Trophoblast cell (in vitro differentiated cells and primary cell): ENCODE results near the gene MCM3AP.
A peak's percentile ranks its signal among the peaks of the same experiment; 100 is the strongest.
"Not testable (repeated sequence)": the region's sequence is repeated elsewhere in the genome, so short reads cannot be mapped to it uniquely, and the experiment has no call there.

Experiments used
- DNase-seq, 2 donors: peaks; one replicate each; pipeline ENCODE4 v3.0.0-alpha.2; 2016
- H2AFZ ChIP-seq: 2 replicates; pipeline ENCODE4 v1.6.1; 2013; ENCODE audit warnings: low read length, moderate library complexity, mild to moderate bottlenecking; ENCODE audit not compliant: insufficient read depth, poor library complexity
- H2AK5ac ChIP-seq: 2 replicates; pipeline ENCODE4 v1.6.1; 2013; ENCODE audit warnings: mild to moderate bottlenecking, low read length
- H2BK120ac ChIP-seq: 2 replicates; pipeline ENCODE4 v1.6.1; 2013; ENCODE audit warnings: low read length, mild to moderate bottlenecking, moderate library complexity; ENCODE audit not compliant: insufficient read depth, poor library complexity
- H2BK12ac ChIP-seq: 2 replicates; pipeline ENCODE4 v1.6.1; 2013; ENCODE audit warnings: mild to moderate bottlenecking, low read length, moderate library complexity
- H2BK5ac ChIP-seq: 2 replicates; pipeline ENCODE4 v1.6.1; 2013; ENCODE audit warnings: low read length, low read depth, moderate library complexity, mild to moderate bottlenecking; ENCODE audit not compliant: poor library complexity
- H3K14ac ChIP-seq: 2 replicates; pipeline ENCODE4 v1.6.1; 2013; ENCODE audit warnings: mild to moderate bottlenecking, low read length
- H3K18ac ChIP-seq: 2 replicates; pipeline ENCODE4 v1.6.1; 2013; ENCODE audit warnings: mild to moderate bottlenecking, low read length
- H3K23ac ChIP-seq: 2 replicates; pipeline ENCODE4 v1.6.1; 2013; ENCODE audit warnings: low read length
- H3K27ac ChIP-seq: 2 replicates; pipeline ENCODE4 v1.5.1; 2013; ENCODE audit warnings: low read depth, mild to moderate bottlenecking, inconsistent platforms, low read length, moderate library complexity
- H3K27me3 ChIP-seq: 2 replicates; pipeline ENCODE4 v1.6.1; 2013; ENCODE audit warnings: inconsistent platforms, mild to moderate bottlenecking, low read length, moderate library complexity; ENCODE audit not compliant: insufficient read depth
- H3K36me3 ChIP-seq, 2 experiments: 1 replicate in 1 of 2; 2 replicates in 1 of 2; pipeline ENCODE4 v1.6.1; 2013; ENCODE audit warnings: low read length in 2 of 2, mild to moderate bottlenecking in 2 of 2, moderate library complexity in 1 of 2; ENCODE audit not compliant: insufficient read depth in 2 of 2, control insufficient read depth in 1 of 2
- H3K4ac ChIP-seq: 2 replicates; pipeline ENCODE4 v1.6.1; 2013; ENCODE audit warnings: low read depth, mild to moderate bottlenecking, low read length, moderate library complexity
- H3K4me1 ChIP-seq, 2 experiments: 1 replicate in 1 of 2; 2 replicates in 1 of 2; pipeline ENCODE4 v1.6.1; 2013; ENCODE audit warnings: low read length in 2 of 2, mild to moderate bottlenecking in 2 of 2, moderate library complexity in 1 of 2; ENCODE audit not compliant: insufficient read depth in 2 of 2, control insufficient read depth in 1 of 2
- H3K4me2 ChIP-seq: 2 replicates; pipeline ENCODE4 v1.6.1; 2013; ENCODE audit warnings: inconsistent platforms, mild to moderate bottlenecking, low read length, moderate library complexity
- H3K4me3 ChIP-seq: 2 replicates; pipeline ENCODE4 v1.5.1; 2013; ENCODE audit warnings: mild to moderate bottlenecking, low read depth, low read length, inconsistent platforms
- H3K79me1 ChIP-seq: one replicate; pipeline ENCODE4 v1.6.1; 2013; ENCODE audit warnings: low read length
- H3K79me2 ChIP-seq: 2 replicates; pipeline ENCODE4 v1.6.1; 2013; ENCODE audit warnings: low read length, mild to moderate bottlenecking; ENCODE audit not compliant: control insufficient read depth, insufficient read depth, poor library complexity
- H3K9ac ChIP-seq: 2 replicates; pipeline ENCODE4 v1.6.1; 2013; ENCODE audit warnings: mild to moderate bottlenecking, low read length
- H3K9me3 ChIP-seq: 2 replicates; pipeline ENCODE4 v1.6.1; 2013; ENCODE audit warnings: low read depth, mild to moderate bottlenecking, control low read depth, inconsistent platforms, low read length; ENCODE audit not compliant: insufficient read depth
- H4K12ac ChIP-seq: 2 replicates; pipeline ENCODE4 v1.6.1; 2013; ENCODE audit warnings: low read depth, mild to moderate bottlenecking, low read length, moderate library complexity
- H4K8ac ChIP-seq: 2 replicates; pipeline ENCODE4 v1.6.1; 2013; ENCODE audit warnings: low read depth, mild to moderate bottlenecking, low read length, moderate library complexity
- H4K91ac ChIP-seq: one replicate; pipeline ENCODE4 v1.6.1; 2013; ENCODE audit warnings: low read depth, mild to moderate bottlenecking, low read length, moderate library complexity
- WGBS: extraction: QIAGEN DNeasy Blood & Tissue Kit; methylation state at CpG from one replicate; pipeline ENCODE4 v1.1.7; 2013; ENCODE audit warnings: missing lambda C conversion rate; ENCODE audit not compliant: insufficient read length, insufficient coverage; ENCODE audit errors: extremely low coverage; 5-methylcytosine and 5-hydroxymethylcytosine counted together

MCM3AP gene

GRCh38 chr21:46226920-46227599, 58.4 kb downstream of the MCM3AP start:
- no peak overlapping the region for H4K8ac ChIP-seq

DNA sequence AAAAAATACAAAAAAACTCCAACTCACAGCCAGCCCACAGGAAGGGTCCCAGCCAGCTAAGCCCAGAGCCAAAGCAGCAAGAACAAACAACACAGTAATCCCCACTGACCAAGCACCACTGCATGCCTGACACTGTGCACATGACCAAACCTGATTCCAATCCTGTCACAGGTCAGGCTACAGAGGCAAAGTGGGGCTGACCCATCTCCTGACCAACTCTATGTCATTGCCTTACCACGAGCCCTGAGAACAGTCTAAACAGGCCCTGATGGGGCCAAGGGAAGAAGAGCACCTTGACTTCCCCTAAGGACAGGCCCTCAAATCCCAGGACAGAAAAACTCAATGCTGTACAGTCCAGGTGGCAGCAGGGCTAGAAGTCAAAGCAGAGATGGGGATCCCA, 59.3 kb downstream of the MCM3AP start:
- Histone ChIP-seq H4K12ac (no peak overlapping the region), H3K27ac (no peak overlapping the region), H3K79me2 (peaks cover 20% of the 10 kb centered on the region), H4K91ac (no peak overlapping the region), H3K4me3 (no peak overlapping the region), H3K9me3 (peaks cover 7% of the 10 kb centered on the region), H3K4ac (peak overlapping the region; percentile 77), H3K14ac (no peak overlapping the region), H3K4me2 (peak overlapping the region; percentile 42), H2BK12ac (no peak overlapping the region), H4K8ac (no peak overlapping the region), H3K4me1 (peaks cover 15 to 19% of the 10 kb centered on the region in 2 experiments), H3K36me3 (peaks cover 23 to 25% of the 10 kb centered on the region in 2 experiments), H3K9ac (no peak overlapping the region), H2AK5ac (peak overlapping the region; percentile 9), H2BK120ac (no peak overlapping the region), H3K23ac (no peak overlapping the region), H3K79me1 (peaks cover 13% of the 10 kb centered on the region), H3K27me3 (no peaks in the 10 kb centered on the region), H2AFZ (no peak overlapping the region), H3K18ac (no peak overlapping the region), H2BK5ac (no peak overlapping the region)
- WGBS = no CpG with 5 or more reads among the region's 1 CpG
- no peak for DNase-seq

More at GRCh38 chr21:46226920-46227599, 58.4 kb downstream of the MCM3AP start:
- Histone ChIP-seq H4K91ac (no peak overlapping the region), H2BK12ac (no peak overlapping the region), H3K23ac (no peak overlapping the region), H3K79me2 (peaks cover 20% of the 10 kb centered on the region), H3K79me1 (peaks cover 13% of the 10 kb centered on the region), H2AFZ (no peak overlapping the region), H3K4me1 (peaks cover 15 to 19% of the 10 kb centered on the region in 2 experiments), H3K9ac (peak overlapping the region; percentile 71), H2BK120ac (no peak overlapping the region), H3K4me3 (peak overlapping the region; percentile 64), H4K12ac (no peak overlapping the region), H3K4ac (peak overlapping the region; percentile 37), H3K36me3 (peaks cover 18% of the 10 kb centered on the region in 2 experiments), H3K9me3 (peaks cover 8% of the 10 kb centered on the region), H3K27me3 (no peaks in the 10 kb centered on the region), H3K4me2 (peak overlapping the region; percentile 94), H3K27ac (no peak overlapping the region), H3K18ac (no peak overlapping the region), H2AK5ac (no peak overlapping the region), H2BK5ac (no peak overlapping the region), H3K14ac (no peak overlapping the region)
- DNase-seq = peak in 1 of 2 donors; percentile 58
- WGBS = no CpG with 5 or more reads among the region's 4 CpGs

DNA sequence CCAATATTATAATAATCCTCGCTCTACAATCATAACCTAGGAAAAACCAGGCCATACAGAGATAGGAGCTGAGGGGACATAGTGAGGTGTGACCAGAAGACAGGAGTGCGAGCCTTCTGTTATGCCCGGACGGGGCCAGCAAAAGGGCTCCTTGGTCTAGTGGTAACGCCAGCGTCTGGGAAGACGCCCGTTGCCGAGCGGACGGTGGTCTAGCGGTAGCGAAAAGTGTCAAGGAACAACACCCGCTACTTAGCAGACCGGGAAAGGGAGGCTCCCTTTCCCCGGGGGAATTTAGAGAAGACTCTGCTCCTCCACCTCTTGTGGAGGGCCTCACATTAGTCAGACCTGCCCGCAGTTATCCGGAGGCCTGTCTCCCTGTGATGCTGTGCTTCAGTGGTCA, 61.8 kb downstream of the MCM3AP start:
- not testable (repeated sequence) for H3K27ac ChIP-seq, H3K4me3 ChIP-seq, H4K12ac ChIP-seq, H3K23ac ChIP-seq, DNase-seq, H4K91ac ChIP-seq, H3K9me3 ChIP-seq, H3K14ac ChIP-seq, H2AFZ ChIP-seq, H3K27me3 ChIP-seq, H3K4me2 ChIP-seq, H2BK5ac ChIP-seq, H4K8ac ChIP-seq, H3K4ac ChIP-seq, H2BK12ac ChIP-seq, H3K18ac ChIP-seq, H3K9ac ChIP-seq, H2BK120ac ChIP-seq, H3K79me1 ChIP-seq, H2AK5ac ChIP-seq
- WGBS = no CpG with 5 or more reads among the region's 18 CpGs
- Histone ChIP-seq H3K79me2 (peaks cover 16% of the 10 kb centered on the region), H3K36me3 (peaks cover 46 to 47% of the 10 kb centered on the region in 2 experiments), H3K4me1 (peaks cover 13 to 21% of the 10 kb centered on the region in 2 experiments)

GRCh38 chr21:46223217-46223616, 62.2 kb downstream of the MCM3AP start:
- H3K4ac ChIP-seq = peak overlapping the region; percentile 74
- peak overlapping the region; percentile 25 for H3K18ac ChIP-seq
- no peak overlapping the region for H3K27ac ChIP-seq
- H3K9me3 ChIP-seq = peaks cover 6% of the 10 kb centered on the region
- H2BK12ac ChIP-seq = no peak overlapping the region
- no CpG with 5 or more reads among the region's 7 CpGs for WGBS
- H2BK120ac ChIP-seq = no peak overlapping the region
- peaks cover 13 to 21% of the 10 kb centered on the region in 2 experiments for H3K4me1 ChIP-seq
- peaks cover 4% of the 10 kb centered on the region for H3K79me1 ChIP-seq
- H2AK5ac ChIP-seq = no peak overlapping the region
- peaks cover 46 to 47% of the 10 kb centered on the region in 2 experiments for H3K36me3 ChIP-seq
- no peak overlapping the region for H4K12ac ChIP-seq
- no peak overlapping the region for H3K23ac ChIP-seq
- peaks cover 12% of the 10 kb centered on the region for H3K79me2 ChIP-seq
- H3K14ac ChIP-seq = no peak overlapping the region
- no peak overlapping the region for H3K4me2 ChIP-seq
- no peaks in the 10 kb centered on the region for H3K27me3 ChIP-seq
- H4K8ac ChIP-seq = no peak overlapping the region
- H2AFZ ChIP-seq = no peak overlapping the region
- no peak overlapping the region for H3K9ac ChIP-seq
- H4K91ac ChIP-seq = no peak overlapping the region
- no peak overlapping the region for H2BK5ac ChIP-seq
- H3K4me3 ChIP-seq = no peak overlapping the region
- no peak for DNase-seq
